Measurements from ENCODE around the gene SYNGR1.
"Not testable (repeated sequence)": the region's sequence is repeated elsewhere in the genome, so short reads cannot be mapped to it uniquely, and the experiment has no call there.

Gene SYNGR1

GRCh38 chr22:39317775-39318506, 31.9 kb upstream of the SYNGR1 start:
- Histone ChIP-seq H3K27ac (ENCODE audit: low read depth, low read length, severe bottlenecking) (peak overlapping the region; percentile 99), H3K4me1 (ENCODE audit: control insufficient read depth, insufficient read depth, low read length, poor library complexity, severe bottlenecking) (peaks cover 32% of the 10 kb centered on the region), H3K4me3 (ENCODE audit: extremely low read depth, insufficient read depth, low read length, poor library complexity, severe bottlenecking) (peak overlapping the region; percentile 92), H3K36me3 (ENCODE audit: control insufficient read depth, insufficient read depth, low read length) (peaks cover 62% of the 10 kb centered on the region), H3K9me3 (ENCODE audit: control insufficient read depth, low read length) (no peaks in the 10 kb centered on the region)
- WGBS, 2 experiments (ENCODE audit: insufficient coverage in 2 of 2): 4 to 6% methylated on average over 3 to 6 of the region's 9 CpGs

GRCh38 chr22:39318507-39319283, 31.1 kb upstream of the SYNGR1 start:
- H3K27ac ChIP-seq (ENCODE audit: low read depth, low read length, severe bottlenecking): peak overlapping the region; percentile 99
- H3K4me3 ChIP-seq (ENCODE audit: extremely low read depth, insufficient read depth, low read length, poor library complexity, severe bottlenecking): peak overlapping the region; percentile 92
- peaks cover 55% of the 10 kb centered on the region for H3K36me3 ChIP-seq (ENCODE audit: control insufficient read depth, insufficient read depth, low read length)
- H3K9me3 ChIP-seq (ENCODE audit: control insufficient read depth, low read length): no peaks in the 10 kb centered on the region
- 1% methylated on average over 14 to 15 of the region's 26 CpGs for WGBS, 2 experiments (ENCODE audit: insufficient coverage in 2 of 2)
- H3K4me1 ChIP-seq (ENCODE audit: control insufficient read depth, insufficient read depth, low read length, poor library complexity, severe bottlenecking): peaks cover 25% of the 10 kb centered on the region

GRCh38 chr22:39319284-39320022, 30.3 kb upstream of the SYNGR1 start, which contains the start of gene RPL3:
Gene RPL3 (minus strand): TSS chr22:39319623. CDS start chr22:39319597, 26 bp downstream.
- Histone ChIP-seq H3K4me3 (ENCODE audit: extremely low read depth, insufficient read depth, low read length, poor library complexity, severe bottlenecking) (peak within 1 kb of the TSS; percentile 92), H3K4me1 (ENCODE audit: control insufficient read depth, insufficient read depth, low read length, poor library complexity, severe bottlenecking) (peaks cover 17% of the 10 kb centered on the region), H3K9me3 (ENCODE audit: control insufficient read depth, low read length) (no peaks in the 10 kb centered on the region), H3K27ac (ENCODE audit: low read depth, low read length, severe bottlenecking) (peak within 1 kb of the TSS; percentile 99), H3K36me3 (ENCODE audit: control insufficient read depth, insufficient read depth, low read length) (peaks cover 47% of the 10 kb centered on the region)
- 0% methylated on average over 49 to 55 of the region's 65 CpGs for WGBS, 2 experiments (ENCODE audit: insufficient coverage in 2 of 2)

GRCh38 chr22:39320616-39321029, 29.2 kb upstream of the SYNGR1 start:
- H3K4me3 ChIP-seq (ENCODE audit: extremely low read depth, insufficient read depth, low read length, poor library complexity, severe bottlenecking): peak overlapping the region; percentile 92
- peaks cover 35% of the 10 kb centered on the region for H3K36me3 ChIP-seq (ENCODE audit: control insufficient read depth, insufficient read depth, low read length)
- H3K9me3 ChIP-seq (ENCODE audit: control insufficient read depth, low read length); H3K4me1 ChIP-seq (ENCODE audit: control insufficient read depth, insufficient read depth, low read length, poor library complexity, severe bottlenecking): not testable (repeated sequence)
- 84 to 88% methylated on average over 19 to 21 of the region's 24 CpGs for WGBS, 2 experiments (ENCODE audit: insufficient coverage in 2 of 2)
- H3K27ac ChIP-seq (ENCODE audit: low read depth, low read length, severe bottlenecking): peak overlapping the region; percentile 99

- H3K4me3 ChIP-seq (ENCODE audit: extremely low read depth, insufficient read depth, low read length, poor library complexity, severe bottlenecking): no peak overlapping the region
- 80 to 95% methylated on average over 1 to 2 of the region's 2 CpGs for WGBS, 2 experiments (ENCODE audit: insufficient coverage in 2 of 2)
- H3K4me1 ChIP-seq (ENCODE audit: control insufficient read depth, insufficient read depth, low read length, poor library complexity, severe bottlenecking): no peaks in the 10 kb centered on the region
- H3K27ac ChIP-seq (ENCODE audit: low read depth, low read length, severe bottlenecking): no peak overlapping the region
- H3K9me3 ChIP-seq (ENCODE audit: control insufficient read depth, low read length): no peaks in the 10 kb centered on the region
- H3K36me3 ChIP-seq (ENCODE audit: control insufficient read depth, insufficient read depth, low read length): no peaks in the 10 kb centered on the region
Measured at GRCh38 chr22:39325392-39325932, 24.3 kb upstream of the SYNGR1 start.

- WGBS, 2 experiments (ENCODE audit: insufficient coverage in 2 of 2): 95 to 97% methylated on average over 14 of the region's 18 CpGs
Measured at GRCh38 chr22:39327995-39328754, 21.6 kb upstream of the SYNGR1 start.

GRCh38 chr22:39330553-39330952, 19.2 kb upstream of the SYNGR1 start:
- H3K4me3 ChIP-seq (ENCODE audit: extremely low read depth, insufficient read depth, low read length, poor library complexity, severe bottlenecking); H3K9me3 ChIP-seq (ENCODE audit: control insufficient read depth, low read length); H3K36me3 ChIP-seq (ENCODE audit: control insufficient read depth, insufficient read depth, low read length); H3K27ac ChIP-seq (ENCODE audit: low read depth, low read length, severe bottlenecking); H3K4me1 ChIP-seq (ENCODE audit: control insufficient read depth, insufficient read depth, low read length, poor library complexity, severe bottlenecking): not testable (repeated sequence)
- WGBS, 2 experiments (ENCODE audit: insufficient coverage in 2 of 2): no CpG with 5 or more reads among the region's 1 CpG

More at GRCh38 chr22:39327995-39328754, 21.6 kb upstream of the SYNGR1 start:
- H3K9me3 ChIP-seq (ENCODE audit: control insufficient read depth, low read length): no peaks in the 10 kb centered on the region
- no peak overlapping the region for H3K4me3 ChIP-seq (ENCODE audit: extremely low read depth, insufficient read depth, low read length, poor library complexity, severe bottlenecking)
- H3K4me1 ChIP-seq (ENCODE audit: control insufficient read depth, insufficient read depth, low read length, poor library complexity, severe bottlenecking): no peaks in the 10 kb centered on the region
- no peak overlapping the region for H3K27ac ChIP-seq (ENCODE audit: low read depth, low read length, severe bottlenecking)
- H3K36me3 ChIP-seq (ENCODE audit: control insufficient read depth, insufficient read depth, low read length): no peaks in the 10 kb centered on the region

GRCh38 chr22:39332441-39333064, 17.2 kb upstream of the SYNGR1 start:
- Histone ChIP-seq H3K4me1 (ENCODE audit: control insufficient read depth, insufficient read depth, low read length, poor library complexity, severe bottlenecking) (no peaks in the 10 kb centered on the region), H3K9me3 (ENCODE audit: control insufficient read depth, low read length) (no peaks in the 10 kb centered on the region), H3K27ac (ENCODE audit: low read depth, low read length, severe bottlenecking) (peak overlapping the region; percentile 36), H3K4me3 (ENCODE audit: extremely low read depth, insufficient read depth, low read length, poor library complexity, severe bottlenecking) (no peak overlapping the region), H3K36me3 (ENCODE audit: control insufficient read depth, insufficient read depth, low read length) (no peaks in the 10 kb centered on the region)
- 85 to 100% methylated on average over 2 of the region's 5 CpGs for WGBS, 2 experiments (ENCODE audit: insufficient coverage in 2 of 2)

GRCh38 chr22:39336411-39336810, 13.4 kb upstream of the SYNGR1 start:
- no peak overlapping the region for H3K27ac ChIP-seq (ENCODE audit: low read depth, low read length, severe bottlenecking)
- H3K36me3 ChIP-seq (ENCODE audit: control insufficient read depth, insufficient read depth, low read length): no peaks in the 10 kb centered on the region
- H3K4me1 ChIP-seq (ENCODE audit: control insufficient read depth, insufficient read depth, low read length, poor library complexity, severe bottlenecking): no peaks in the 10 kb centered on the region
- H3K4me3 ChIP-seq (ENCODE audit: extremely low read depth, insufficient read depth, low read length, poor library complexity, severe bottlenecking): no peak overlapping the region
- H3K9me3 ChIP-seq (ENCODE audit: control insufficient read depth, low read length): no peaks in the 10 kb centered on the region
- whole genome bisulfite sequencing, 2 experiments (ENCODE audit: insufficient coverage in 2 of 2): 83 to 86% methylated on average over 3 to 5 of the region's 5 CpGs

Data from mesodermal cell (in vitro differentiated cells).